K562 (cell line): ENCODE measurements around the gene CORO2A.

ENCODE experiments used
- GATA2 ChIP-seq: sonication (generic); formaldehyde crosslinking; IDR thresholded peaks from 2 replicates; pipeline ENCODE4 v1.4.0; 2020; ENCODE audit warnings: mild to moderate bottlenecking, missing genetic modification reagents
- JUND ChIP-seq, 2 experiments: IDR thresholded peaks; 2 replicates in 1 of 2; 3 replicates in 1 of 2; pipeline ENCODE4 v1.6.1; 2011; ENCODE audit warnings: borderline replicate concordance in 2 of 2, low read depth in 2 of 2, low read length in 2 of 2, improper control_type of control experiment in 1 of 2, missing biosample characterization in 1 of 2, missing genetic modification characterization in 1 of 2, missing genetic modification reagents in 1 of 2
- NCOA6 ChIP-seq: fragments of 450-650 bp; IDR thresholded peaks from 2 replicates; pipeline ENCODE4 v1.6.1; 2017; ENCODE audit warnings: mild to moderate bottlenecking
- NFIC ChIP-seq: fragments of 450-650 bp; IDR thresholded peaks from 2 replicates; pipeline ENCODE4 v1.6.1; 2017; ENCODE audit warnings: mild to moderate bottlenecking, inconsistent platforms
- NR3C1 ChIP-seq: sonication (generic); formaldehyde crosslinking; IDR thresholded peaks from 2 replicates; pipeline ENCODE4 v1.8.1; 2022; ENCODE audit warnings: missing genetic modification reagents
- ZBTB1 ChIP-seq: sonication (generic); formaldehyde crosslinking; IDR thresholded peaks from 2 replicates; pipeline ENCODE4 v1.8.1; 2023; ENCODE audit warnings: missing genetic modification reagents, low read depth, mild to moderate bottlenecking, borderline replicate concordance
- TF ChIP-seq, protein P1 (sequence below): fragments of 450-650 bp; IDR thresholded peaks from 2 replicates; pipeline ENCODE4 v1.6.1; 2016; ENCODE audit warnings: mild to moderate bottlenecking
- TF ChIP-seq, protein P2 (sequence below): fragments of 250-450 bp; sonication (Bioruptor Pico); IDR thresholded peaks from 2 replicates; pipeline ENCODE4 v1.4.0; 2020; ENCODE audit warnings: mild to moderate bottlenecking, moderate library complexity
- TF ChIP-seq, protein P3 (sequence below), 3 experiments: IDR thresholded peaks in 2 of 3; conservative IDR thresholded peaks in 1 of 3; 2 replicates each; pipeline ENCODE4 v1.5.1; 2011 to 2012; ENCODE audit warnings: low read length in 3 of 3, mild to moderate bottlenecking in 3 of 3, control low read depth in 2 of 3, improper control_type of control experiment in 1 of 3, inconsistent platforms in 1 of 3, low read depth in 1 of 3, mixed read lengths in 1 of 3, moderate library complexity in 1 of 3; ENCODE audit not compliant: insufficient read depth in 2 of 3

DNA sequence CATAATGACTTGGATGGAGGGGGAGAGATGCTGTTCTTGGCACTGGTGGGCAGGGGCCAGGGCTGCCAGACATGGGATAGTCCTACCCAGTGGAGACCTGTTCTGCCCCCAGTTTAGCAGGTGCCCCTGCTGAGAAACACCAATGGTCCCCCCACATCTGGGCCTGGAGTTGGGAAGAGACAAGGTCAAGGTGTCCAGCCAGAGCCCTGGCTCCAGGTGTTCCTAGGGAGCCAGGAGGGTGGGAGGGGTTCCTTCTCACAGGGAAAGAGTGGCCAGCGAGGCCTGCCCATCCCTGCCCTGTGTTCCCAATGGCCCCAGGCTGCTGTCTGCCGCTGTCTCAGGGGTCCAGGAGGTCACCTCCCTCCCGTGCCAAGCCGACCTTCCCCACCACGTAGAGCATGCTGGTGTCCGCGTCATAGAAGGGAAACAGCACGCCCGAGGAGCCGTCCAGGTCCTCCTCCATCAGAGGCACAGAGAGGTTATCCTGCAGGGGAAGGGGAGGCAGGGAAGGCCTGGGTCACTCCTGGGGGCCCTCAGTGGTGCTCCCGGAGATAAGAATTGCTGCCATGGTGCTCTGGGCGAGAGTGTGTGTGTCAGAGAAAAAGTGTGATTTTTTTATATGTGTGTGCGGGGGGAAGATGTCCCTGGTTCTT, 61.7 kb downstream of the CORO2A start:
- TF ChIP-seq, protein P1, sequence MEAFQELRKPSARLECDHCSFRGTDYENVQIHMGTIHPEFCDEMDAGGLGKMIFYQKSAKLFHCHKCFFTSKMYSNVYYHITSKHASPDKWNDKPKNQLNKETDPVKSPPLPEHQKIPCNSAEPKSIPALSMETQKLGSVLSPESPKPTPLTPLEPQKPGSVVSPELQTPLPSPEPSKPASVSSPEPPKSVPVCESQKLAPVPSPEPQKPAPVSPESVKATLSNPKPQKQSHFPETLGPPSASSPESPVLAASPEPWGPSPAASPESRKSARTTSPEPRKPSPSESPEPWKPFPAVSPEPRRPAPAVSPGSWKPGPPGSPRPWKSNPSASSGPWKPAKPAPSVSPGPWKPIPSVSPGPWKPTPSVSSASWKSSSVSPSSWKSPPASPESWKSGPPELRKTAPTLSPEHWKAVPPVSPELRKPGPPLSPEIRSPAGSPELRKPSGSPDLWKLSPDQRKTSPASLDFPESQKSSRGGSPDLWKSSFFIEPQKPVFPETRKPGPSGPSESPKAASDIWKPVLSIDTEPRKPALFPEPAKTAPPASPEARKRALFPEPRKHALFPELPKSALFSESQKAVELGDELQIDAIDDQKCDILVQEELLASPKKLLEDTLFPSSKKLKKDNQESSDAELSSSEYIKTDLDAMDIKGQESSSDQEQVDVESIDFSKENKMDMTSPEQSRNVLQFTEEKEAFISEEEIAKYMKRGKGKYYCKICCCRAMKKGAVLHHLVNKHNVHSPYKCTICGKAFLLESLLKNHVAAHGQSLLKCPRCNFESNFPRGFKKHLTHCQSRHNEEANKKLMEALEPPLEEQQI: no peak
- TF ChIP-seq JUND (IDR thresholded peaks at IDR 0.05; ENCODE audit: borderline replicate concordance, low read depth, low read length) (no peak), JUND (tag; IDR thresholded peaks at IDR 0.05; ENCODE audit: borderline replicate concordance, low read depth, low read length) (no peak), NCOA6 (no peak), NR3C1 (CRISPR knock-in tag) (no peak), ZBTB1 (CRISPR knock-in tag) (no peak), GATA2 (CRISPR knock-in tag) (no peak), NFIC (no peak)
- TF ChIP-seq, protein P2, sequence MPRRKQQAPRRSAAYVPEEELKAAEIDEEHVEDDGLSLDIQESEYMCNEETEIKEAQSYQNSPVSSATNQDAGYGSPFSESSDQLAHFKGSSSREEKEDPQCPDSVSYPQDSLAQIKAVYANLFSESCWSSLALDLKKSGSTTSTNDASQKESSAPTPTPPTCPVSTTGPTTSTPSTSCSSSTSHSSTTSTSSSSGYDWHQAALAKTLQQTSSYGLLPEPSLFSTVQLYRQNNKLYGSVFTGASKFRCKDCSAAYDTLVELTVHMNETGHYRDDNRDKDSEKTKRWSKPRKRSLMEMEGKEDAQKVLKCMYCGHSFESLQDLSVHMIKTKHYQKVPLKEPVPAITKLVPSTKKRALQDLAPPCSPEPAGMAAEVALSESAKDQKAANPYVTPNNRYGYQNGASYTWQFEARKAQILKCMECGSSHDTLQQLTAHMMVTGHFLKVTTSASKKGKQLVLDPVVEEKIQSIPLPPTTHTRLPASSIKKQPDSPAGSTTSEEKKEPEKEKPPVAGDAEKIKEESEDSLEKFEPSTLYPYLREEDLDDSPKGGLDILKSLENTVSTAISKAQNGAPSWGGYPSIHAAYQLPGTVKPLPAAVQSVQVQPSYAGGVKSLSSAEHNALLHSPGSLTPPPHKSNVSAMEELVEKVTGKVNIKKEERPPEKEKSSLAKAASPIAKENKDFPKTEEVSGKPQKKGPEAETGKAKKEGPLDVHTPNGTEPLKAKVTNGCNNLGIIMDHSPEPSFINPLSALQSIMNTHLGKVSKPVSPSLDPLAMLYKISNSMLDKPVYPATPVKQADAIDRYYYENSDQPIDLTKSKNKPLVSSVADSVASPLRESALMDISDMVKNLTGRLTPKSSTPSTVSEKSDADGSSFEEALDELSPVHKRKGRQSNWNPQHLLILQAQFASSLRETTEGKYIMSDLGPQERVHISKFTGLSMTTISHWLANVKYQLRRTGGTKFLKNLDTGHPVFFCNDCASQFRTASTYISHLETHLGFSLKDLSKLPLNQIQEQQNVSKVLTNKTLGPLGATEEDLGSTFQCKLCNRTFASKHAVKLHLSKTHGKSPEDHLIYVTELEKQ (CRISPR knock-in tag): no peak
- TF ChIP-seq, protein P3, sequence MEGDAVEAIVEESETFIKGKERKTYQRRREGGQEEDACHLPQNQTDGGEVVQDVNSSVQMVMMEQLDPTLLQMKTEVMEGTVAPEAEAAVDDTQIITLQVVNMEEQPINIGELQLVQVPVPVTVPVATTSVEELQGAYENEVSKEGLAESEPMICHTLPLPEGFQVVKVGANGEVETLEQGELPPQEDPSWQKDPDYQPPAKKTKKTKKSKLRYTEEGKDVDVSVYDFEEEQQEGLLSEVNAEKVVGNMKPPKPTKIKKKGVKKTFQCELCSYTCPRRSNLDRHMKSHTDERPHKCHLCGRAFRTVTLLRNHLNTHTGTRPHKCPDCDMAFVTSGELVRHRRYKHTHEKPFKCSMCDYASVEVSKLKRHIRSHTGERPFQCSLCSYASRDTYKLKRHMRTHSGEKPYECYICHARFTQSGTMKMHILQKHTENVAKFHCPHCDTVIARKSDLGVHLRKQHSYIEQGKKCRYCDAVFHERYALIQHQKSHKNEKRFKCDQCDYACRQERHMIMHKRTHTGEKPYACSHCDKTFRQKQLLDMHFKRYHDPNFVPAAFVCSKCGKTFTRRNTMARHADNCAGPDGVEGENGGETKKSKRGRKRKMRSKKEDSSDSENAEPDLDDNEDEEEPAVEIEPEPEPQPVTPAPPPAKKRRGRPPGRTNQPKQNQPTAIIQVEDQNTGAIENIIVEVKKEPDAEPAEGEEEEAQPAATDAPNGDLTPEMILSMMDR (IDR thresholded peaks at IDR 0.05 in 2 of 3, conservative IDR thresholded peaks at IDR 0.05 in 1 of 3; ENCODE audit: insufficient read depth in 2 of 3, low read depth in 1 of 3, low read length in 3 of 3): no peak
